BLaER1 (cell line): Measurements from ENCODE around the gene AUTS2.

Source experiments
- H3K27ac ChIP-seq: shearing (Covaris generic); formaldehyde crosslinking; 2 replicates; pipeline ENCODE4 v1.8.1; 2022
- H3K27me3 ChIP-seq: shearing (Covaris generic); formaldehyde crosslinking; 2 replicates; pipeline ENCODE4 v1.8.1; 2022
- H3K36me3 ChIP-seq: shearing (Covaris generic); formaldehyde crosslinking; 2 replicates; pipeline ENCODE4 v1.8.1; 2022
- H3K4me1 ChIP-seq: shearing (Covaris generic); formaldehyde crosslinking; 2 replicates; pipeline ENCODE4 v1.8.1; 2022
- H3K4me2 ChIP-seq: shearing (Covaris generic); formaldehyde crosslinking; 2 replicates; pipeline ENCODE4 v1.8.1; 2022
- H3K4me3 ChIP-seq: shearing (Covaris generic); formaldehyde crosslinking; 2 replicates; pipeline ENCODE4 v1.8.1; 2022
- H3K9ac ChIP-seq: shearing (Covaris generic); formaldehyde crosslinking; 2 replicates; pipeline ENCODE4 v1.8.1; 2022
- H3K9me3 ChIP-seq: shearing (Covaris generic); formaldehyde crosslinking; 2 replicates; pipeline ENCODE4 v1.8.1; 2022
- H4K20me1 ChIP-seq: shearing (Covaris generic); formaldehyde crosslinking; 2 replicates; pipeline ENCODE4 v1.8.1; 2022
- Cebpa-rat ChIP-seq: shearing (Covaris generic); IDR thresholded peaks from 2 replicates; pipeline ENCODE4 v1.8.1; 2022

Gene AUTS2

GRCh38 chr7:70093205-70093904 is 495.1 kb downstream of the AUTS2 start:
- Histone ChIP-seq H3K9ac (no peak overlapping the region), H3K4me3 (no peak overlapping the region), H3K4me1 (no peaks in the 10 kb centered on the region; the same call in 1 of the 2 replicates), H3K4me2 (no peak overlapping the region), H3K27ac (no peak overlapping the region), H3K9me3 (0 out of 2 replicates have a peak, but pooled peaks cover 4% of the 10 kb centered on the region), H3K27me3 (no peaks in the 10 kb centered on the region), H4K20me1 (peaks cover 37% of the 10 kb centered on the region; the same call in 1 of the 2 replicates), H3K36me3 (peaks cover 18% of the 10 kb centered on the region)
- TF ChIP-seq Cebpa-rat = no peak

- H3K4me3 ChIP-seq = no peak overlapping the region
- H3K4me2 ChIP-seq = no peak overlapping the region
- H3K9me3 ChIP-seq = no peaks in the 10 kb centered on the region
- H3K36me3 ChIP-seq = peaks cover 13% of the 10 kb centered on the region
- no peaks in the 10 kb centered on the region for H3K27me3 ChIP-seq
- TF ChIP-seq Cebpa-rat = no peak
- H3K4me1 ChIP-seq = no peaks in the 10 kb centered on the region; the same call in 1 of the 2 replicates
- no peak overlapping the region for H3K27ac ChIP-seq
- peaks cover 37% of the 10 kb centered on the region; the same call in 1 of the 2 replicates for H4K20me1 ChIP-seq
- H3K9ac ChIP-seq = no peak overlapping the region
Measured at GRCh38 chr7:70094831-70095230, 496.6 kb downstream of the AUTS2 start.

GRCh38 chr7:70097645-70098044 is 499.4 kb downstream of the AUTS2 start:
- Histone ChIP-seq H3K27me3 (no peaks in the 10 kb centered on the region), H4K20me1 (peaks cover 31% of the 10 kb centered on the region; the same call in 1 of the 2 replicates), H3K4me1 (no peaks in the 10 kb centered on the region; the same call in 1 of the 2 replicates), H3K36me3 (peaks cover 9% of the 10 kb centered on the region), H3K9me3 (no peaks in the 10 kb centered on the region), H3K9ac (no peak overlapping the region), H3K27ac (no peak overlapping the region), H3K4me3 (no peak overlapping the region), H3K4me2 (no peak overlapping the region)
- TF ChIP-seq Cebpa-rat = no peak

- no peaks in the 10 kb centered on the region for H3K9me3 ChIP-seq
- no peak for TF ChIP-seq Cebpa-rat
- peaks cover 4% of the 10 kb centered on the region; the same call in 1 of the 2 replicates for H3K36me3 ChIP-seq
- H3K4me1 ChIP-seq = no peaks in the 10 kb centered on the region; the same call in 1 of the 2 replicates
- no peak overlapping the region for H3K27ac ChIP-seq
- no peak overlapping the region for H3K9ac ChIP-seq
- no peaks in the 10 kb centered on the region for H3K27me3 ChIP-seq
- H4K20me1 ChIP-seq = peaks cover 29% of the 10 kb centered on the region; the same call in 1 of the 2 replicates
- no peak overlapping the region for H3K4me2 ChIP-seq
- no peak overlapping the region for H3K4me3 ChIP-seq
Measured at GRCh38 chr7:70098133-70098561, 499.9 kb downstream of the AUTS2 start.

- Histone ChIP-seq H4K20me1 (peaks cover 30% of the 10 kb centered on the region; the same call in 1 of the 2 replicates), H3K9me3 (no peaks in the 10 kb centered on the region), H3K27ac (no peak overlapping the region), H3K4me1 (no peaks in the 10 kb centered on the region), H3K4me2 (no peak overlapping the region), H3K4me3 (no peak overlapping the region), H3K36me3 (no peaks in the 10 kb centered on the region), H3K9ac (no peak overlapping the region), H3K27me3 (no peaks in the 10 kb centered on the region)
- TF ChIP-seq Cebpa-rat = no peak
Measured at GRCh38 chr7:70098905-70099672, 500.8 kb downstream of the AUTS2 start.

GRCh38 chr7:70104243-70104642 is 506.0 kb downstream of the AUTS2 start:
- Histone ChIP-seq H4K20me1 (peaks cover 24% of the 10 kb centered on the region; the same call in 1 of the 2 replicates), H3K27ac (no peak overlapping the region), H3K4me1 (no peaks in the 10 kb centered on the region), H3K9me3 (no peaks in the 10 kb centered on the region), H3K27me3 (no peaks in the 10 kb centered on the region), H3K4me3 (no peak overlapping the region), H3K4me2 (no peak overlapping the region), H3K9ac (no peak overlapping the region), H3K36me3 (no peaks in the 10 kb centered on the region)
- TF ChIP-seq Cebpa-rat = no peak

GRCh38 chr7:70113078-70113477 is 514.8 kb downstream of the AUTS2 start:
- TF ChIP-seq Cebpa-rat = no peak
- Histone ChIP-seq H3K27me3 (no peaks in the 10 kb centered on the region), H3K4me3 (no peak overlapping the region), H4K20me1 (peaks cover 35% of the 10 kb centered on the region; the same call in 1 of the 2 replicates), H3K36me3 (peaks cover 4% of the 10 kb centered on the region), H3K9me3 (no peaks in the 10 kb centered on the region), H3K27ac (no peak overlapping the region), H3K9ac (no peak overlapping the region), H3K4me2 (no peak overlapping the region), H3K4me1 (no peaks in the 10 kb centered on the region)

GRCh38 chr7:70113536-70113935 is 515.3 kb downstream of the AUTS2 start:
- H3K4me2 ChIP-seq = no peak overlapping the region

GRCh38 chr7:70114806-70115205 is 516.5 kb downstream of the AUTS2 start:
- no peak overlapping the region for H3K27ac ChIP-seq
- H4K20me1 ChIP-seq = peaks cover 35% of the 10 kb centered on the region; the same call in 1 of the 2 replicates
- peaks cover 21% of the 10 kb centered on the region for H3K36me3 ChIP-seq
- no peaks in the 10 kb centered on the region for H3K4me1 ChIP-seq
- peaks cover 16% of the 10 kb centered on the region for H3K9me3 ChIP-seq
- no peak for TF ChIP-seq Cebpa-rat
- no peaks in the 10 kb centered on the region for H3K27me3 ChIP-seq
- H3K4me3 ChIP-seq = no peak overlapping the region
- no peak overlapping the region for H3K9ac ChIP-seq
- H3K4me2 ChIP-seq = no peak overlapping the region

More at GRCh38 chr7:70113536-70113935, 515.3 kb downstream of the AUTS2 start:
- Histone ChIP-seq H3K27me3 (no peaks in the 10 kb centered on the region), H3K9ac (no peak overlapping the region), H3K36me3 (peaks cover 9% of the 10 kb centered on the region), H3K27ac (no peak overlapping the region), H3K9me3 (peaks cover 3% of the 10 kb centered on the region), H4K20me1 (peaks cover 35% of the 10 kb centered on the region; the same call in 1 of the 2 replicates), H3K4me1 (no peaks in the 10 kb centered on the region), H3K4me3 (no peak overlapping the region)
- no peak for TF ChIP-seq Cebpa-rat

GRCh38 chr7:70116244-70116643 is 518.0 kb downstream of the AUTS2 start:
- no peak for TF ChIP-seq Cebpa-rat

More at GRCh38 chr7:70116244-70116643, 518.0 kb downstream of the AUTS2 start:
- no peak overlapping the region for H3K4me3 ChIP-seq
- no peak overlapping the region for H3K4me2 ChIP-seq
- peaks cover 29% of the 10 kb centered on the region for H3K9me3 ChIP-seq
- H3K27ac ChIP-seq = no peak overlapping the region
- H4K20me1 ChIP-seq = peaks cover 29% of the 10 kb centered on the region; the same call in 1 of the 2 replicates
- H3K36me3 ChIP-seq = peaks cover 34% of the 10 kb centered on the region
- no peaks in the 10 kb centered on the region for H3K4me1 ChIP-seq
- no peak overlapping the region for H3K9ac ChIP-seq
- H3K27me3 ChIP-seq = no peaks in the 10 kb centered on the region
